GM12878 (cell line): ENCODE measurements around the gene GPR107. TPM values are rescaled to one million over a fixed set of nuclear protein-coding genes. Genes with fewer than 3 reads are reported as not detected.

ENCODE experiments used
- ATAC-seq: fragments of 200-7000 bp; cut with Tn5 transposase; 3 replicates; pipeline ENCODE4 v1.9.1; 2020; ENCODE audit warnings: mild to moderate bottlenecking, moderate library complexity
- BruUV-seq: library from RNA; stranded (reverse); fragments of 400-500 nt; replicated peaks from 2 replicates; lab custom pipeline; 2021; lab: Mats Ljungman, UMichigan
- CTCF ChIA-PET: fragments of 300-600 bp; sonication (Branson Sonifier 250); formaldehyde crosslinking; extraction: SDS; loops from one replicate; lab custom pipeline; 2021; ENCODE audit warnings: inconsistent platforms; lab: Yijun Ruan, JAX
- POLR2A ChIA-PET: fragments of 350-600 bp; formaldehyde crosslinking; extraction: SDS; loops from one replicate; lab custom pipeline; 2021; ENCODE audit warnings: inconsistent platforms; lab: Charles Lee
- RAD21 ChIA-PET: fragments of 300-600 bp; sonication (Branson Sonifier 250); formaldehyde crosslinking; loops from one replicate; lab custom pipeline; 2023; ENCODE audit warnings: antibody characterized with exemption; ENCODE audit not compliant: unreplicated experiment; lab: Charles Lee
- SMC1A ChIA-PET: fragments of 300-600 bp; sonication (Branson Sonifier 250); formaldehyde crosslinking; loops from one replicate; lab custom pipeline; 2023; ENCODE audit not compliant: unreplicated experiment, uncharacterized antibody; lab: Charles Lee
- DNase-seq: peaks from one replicate; pipeline ENCODE4 v3.0.0-alpha.2; 2011; ENCODE audit warnings: low read depth, low spot score
- FAIRE-seq: peaks from 3 replicates; lab custom pipeline; 2011; peaks lifted over from hg19 to GRCh38; lab: Jason Lieb, UNC
- H2AFZ ChIP-seq: 2 replicates; pipeline ENCODE4 v1.6.0; 2011; ENCODE audit warnings: low read depth, low read length, control low read depth; ENCODE audit not compliant: control insufficient read depth
- H3K27ac ChIP-seq: 2 replicates; pipeline ENCODE4 v1.5.1; 2011; ENCODE audit warnings: control low read depth; ENCODE audit not compliant: control insufficient read depth, insufficient read depth
- H3K27me3 ChIP-seq, 2 experiments: replicated peaks in 1 of 2; 2 replicates each; pipeline versions ENCODE4 v1.6.0 to v1.6.1; 2011; ENCODE audit warnings: low read length in 1 of 2; ENCODE audit not compliant: control insufficient read depth in 2 of 2, insufficient read depth in 2 of 2
- H3K36me3 ChIP-seq, 2 experiments: 2 replicates each; pipeline ENCODE4 v1.5.1; 2011; ENCODE audit warnings: low read length in 1 of 2; ENCODE audit not compliant: control insufficient read depth in 2 of 2, insufficient read depth in 2 of 2
- H3K4me1 ChIP-seq: 2 replicates; pipeline ENCODE4 v1.6.1; 2011; ENCODE audit warnings: mild to moderate bottlenecking, low read length, moderate library complexity, mixed read lengths; ENCODE audit not compliant: control insufficient read depth, insufficient read depth
- H3K4me2 ChIP-seq: 2 replicates; pipeline ENCODE4 v1.6.0; 2011; ENCODE audit warnings: control low read depth; ENCODE audit not compliant: control insufficient read depth, insufficient read depth
- H3K4me3 ChIP-seq: fragments of 200-600 bp; sonication (generic); 2 replicates; pipeline ENCODE4 v1.5.1; 2016
- H3K79me2 ChIP-seq: 2 replicates; pipeline ENCODE4 v1.6.0; 2011; ENCODE audit warnings: low read length; ENCODE audit not compliant: control insufficient read depth, insufficient read depth
- H3K9ac ChIP-seq: 2 replicates; pipeline ENCODE4 v1.8.0; 2011; ENCODE audit warnings: low read length, control low read depth, mixed read lengths; ENCODE audit not compliant: control insufficient read depth, insufficient read depth
- H3K9me3 ChIP-seq: replicated peaks from 3 replicates; pipeline ENCODE4 v1.5.1; 2011; ENCODE audit warnings: mild to moderate bottlenecking, low read length; ENCODE audit not compliant: control insufficient read depth, insufficient read depth
- H4K20me1 ChIP-seq: 2 replicates; pipeline ENCODE4 v1.6.0; 2011; ENCODE audit not compliant: control insufficient read depth, insufficient read depth
- ASH2L ChIP-seq: fragments of 300-600, 200-600 bp; sonication (generic); IDR thresholded peaks from 2 replicates; pipeline ENCODE4 v1.6.1; 2017; ENCODE audit warnings: low read depth, mild to moderate bottlenecking, borderline replicate concordance
- BCL3 ChIP-seq: IDR thresholded peaks from 2 replicates; pipeline ENCODE4 v1.6.1; 2011; ENCODE audit warnings: borderline replicate concordance, low read depth, mild to moderate bottlenecking, moderate library complexity, low read length; ENCODE audit not compliant: insufficient read depth, poor library complexity, severe bottlenecking
- E2F4 ChIP-seq: IDR thresholded peaks from 2 replicates; pipeline ENCODE4 v1.6.1; 2012; ENCODE audit warnings: low read depth, low read length, improper control_type of control experiment
- EGR1 ChIP-seq, 2 experiments: IDR thresholded peaks; 1 replicate in 1 of 2; 2 replicates in 1 of 2; pipeline ENCODE4 v1.6.1; 2011 to 2012; ENCODE audit warnings: low read depth in 2 of 2, low read length in 2 of 2, borderline replicate concordance in 1 of 2, mild to moderate bottlenecking in 1 of 2, moderate library complexity in 1 of 2
- EZH2 ChIP-seq: IDR thresholded peaks from 2 replicates; pipeline ENCODE4 v1.6.1; 2012; ENCODE audit warnings: low read depth, mild to moderate bottlenecking, control low read depth, inconsistent platforms, low read length, borderline replicate concordance; ENCODE audit not compliant: control insufficient read depth
- POLR2A ChIP-seq: IDR thresholded peaks from 2 replicates; pipeline ENCODE4 v1.6.1; 2011; ENCODE audit warnings: low read depth, mild to moderate bottlenecking, low read length
- POLR2AphosphoS5 ChIP-seq: IDR thresholded peaks from 2 replicates; pipeline ENCODE4 v1.6.1; 2011; ENCODE audit warnings: mild to moderate bottlenecking, low read length, inconsistent platforms
- RFX5 ChIP-seq: IDR thresholded peaks from 2 replicates; pipeline ENCODE4 v1.6.1; 2011; ENCODE audit warnings: low read depth, low read length, improper control_type of control experiment
- RUNX3 ChIP-seq: IDR thresholded peaks from 2 replicates; pipeline ENCODE4 v1.6.1; 2012; ENCODE audit warnings: low read length, inconsistent platforms
- SMAD1 ChIP-seq: fragments of 450-650 bp; IDR thresholded peaks from 2 replicates; pipeline ENCODE4 v1.6.1; 2018; ENCODE audit warnings: mild to moderate bottlenecking, low read depth; ENCODE audit not compliant: partially characterized antibody
- SP1 ChIP-seq: IDR thresholded peaks from one replicate; pipeline ENCODE4 v1.6.1; 2011; ENCODE audit warnings: low read depth, low read length
- SUPT20H ChIP-seq: IDR thresholded peaks from 2 replicates; pipeline ENCODE4 v1.6.1; 2011; ENCODE audit warnings: low read depth, mild to moderate bottlenecking, low read length, moderate library complexity, borderline replicate concordance; ENCODE audit not compliant: control insufficient read depth
- ZNF24 ChIP-seq: fragments of 450-650 bp; IDR thresholded peaks from 2 replicates; pipeline ENCODE4 v1.6.1; 2017; ENCODE audit warnings: antibody characterized with exemption, mild to moderate bottlenecking
- ZSCAN29 ChIP-seq: fragments of 450-650 bp; IDR thresholded peaks from 2 replicates; pipeline ENCODE4 v1.6.1; 2017; ENCODE audit warnings: mild to moderate bottlenecking, moderate library complexity
- ZZZ3 ChIP-seq: IDR thresholded peaks from 2 replicates; pipeline ENCODE4 v1.6.1; 2011; ENCODE audit warnings: low read depth; ENCODE audit not compliant: control insufficient read depth, insufficient read length
- WGBS: methylation state at CpG from one replicate; pipeline ENCODE4 v1.1.6; 2016; ENCODE audit warnings: low lambda C conversion rate; ENCODE audit not compliant: insufficient replicate concordance, insufficient coverage; ENCODE audit errors: missing lambda C conversion rate; 5-methylcytosine and 5-hydroxymethylcytosine counted together
- in situ Hi-C: fragments of 300-500 bp; cut with MboI; formaldehyde crosslinking; loops from 9 replicates; pipeline ENCODE4 v1.14.3; 2018; ENCODE audit warnings: mixed read lengths
- intact Hi-C: fragments of 100-400 bp; cut with micrococcal nuclease; formaldehyde crosslinking; loops from one replicate; pipeline ENCODE4 v1.14.2; 2022; ENCODE audit not compliant: unreplicated experiment
- polyA plus RNA-seq, 11 experiments: library from polyadenylated mRNA; depleted of rRNA in 4 of 11; unstranded in 6 of 11; stranded (reverse) in 5 of 11; fragments of >200 nt; fragmentation: Nextera tagmentation in 4 of 11; fragmentation: Illumina TruSeq in 1 of 11; extraction: Ambion mirVana in 4 of 11; extraction: Trizol in 1 of 11; gene quantifications; 1 replicate in 1 of 11; 2 replicates in 10 of 11; pipeline versions ENCODE4 v1.2.1 to v1.2.3, GENCODE V29; 2011 to 2016; ENCODE audit warnings: inconsistent platforms in 2 of 11, missing spikeins in 2 of 11, low read depth in 1 of 11
- total RNA-seq, 4 experiments: library from RNA; depleted of rRNA in 3 of 4; stranded (reverse); fragments of >200 nt in 3 of 4; fragmentation: Illumina TruSeq in 1 of 4; extraction: Trizol in 1 of 4; gene quantifications; 2 replicates each; pipeline versions ENCODE4 v1.2.1 to v1.2.3, GENCODE V29; 2013 to 2021
- TF ChIP-seq, protein P1 (sequence below): IDR thresholded peaks from 2 replicates; pipeline ENCODE4 v1.6.1; 2012; ENCODE audit warnings: low read length, inconsistent platforms
- TF ChIP-seq, protein P2 (sequence below): fragments of 450-650 bp; IDR thresholded peaks from 2 replicates; pipeline ENCODE4 v1.6.1; 2016; ENCODE audit warnings: mild to moderate bottlenecking

GPR107 gene
- total and polyA plus RNA-seq, 10 of the 15 experiments (the other 5 are each of a cell fraction or from before 2014, with no cell fraction given) = 2.7 to 21.4 (median 10.6) TPM

DNA sequence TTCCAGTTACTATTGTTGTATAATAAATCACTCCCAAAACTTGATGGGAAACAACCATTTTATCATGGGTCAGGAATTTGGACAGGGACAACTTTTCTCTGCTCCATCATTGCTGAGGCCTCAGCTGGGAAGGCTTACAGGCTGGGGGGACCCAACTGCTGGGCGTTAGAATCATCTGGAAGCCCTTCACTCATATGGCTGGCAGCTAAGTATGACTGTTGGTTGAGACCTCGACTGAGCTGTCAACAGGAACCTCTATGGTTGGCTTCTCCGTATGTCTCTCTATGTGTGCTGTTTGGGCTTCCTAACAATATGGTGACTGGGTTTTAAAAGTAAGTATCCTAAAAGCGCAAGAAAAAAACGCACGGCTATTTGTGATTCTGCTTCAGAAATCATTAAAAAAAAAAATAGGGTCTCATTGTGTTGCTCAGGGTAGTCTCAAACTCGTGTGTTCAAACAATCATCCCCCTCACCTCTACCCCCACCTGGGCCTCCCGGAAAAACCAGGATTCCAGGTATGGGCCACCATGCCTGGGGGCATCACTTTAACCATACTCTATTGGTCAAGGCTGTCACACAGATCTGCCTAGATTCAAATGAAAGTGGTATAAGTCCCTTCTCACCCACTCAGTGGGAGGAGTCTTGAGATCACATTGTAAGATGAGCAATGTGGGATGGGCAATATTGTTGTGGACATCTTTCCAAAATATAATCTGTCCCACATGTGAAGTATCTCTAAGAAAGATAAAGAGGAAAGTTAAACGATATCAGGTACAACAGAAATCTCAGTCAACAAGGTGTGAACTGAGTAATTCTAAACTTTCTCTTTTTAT, 26.0 kb upstream of the GPR107 start:
- Histone ChIP-seq H3K4me3 (peak overlapping the region; percentile 46; the same call in 1 of the 2 replicates), H3K4me1 (peaks cover 88% of the 10 kb centered on the region), H2AFZ (no peak overlapping the region), H3K27me3 (no peaks in the 10 kb centered on the region), H4K20me1 (peaks cover 5% of the 10 kb centered on the region), H3K79me2 (peaks cover 98% of the 10 kb centered on the region), H3K9ac (peak overlapping the region; percentile 77), H3K27ac (peak overlapping the region; percentile 83), H3K36me3 (peaks cover 4 to 27% of the 10 kb centered on the region in 2 experiments; a peak in 2 of 4 replicates), H3K9me3 (no peaks in the 10 kb centered on the region), H3K4me2 (peak overlapping the region; percentile 91)
- CTCF ChIA-PET = interaction anchor here (0.8 to 5.1 kb wide), 6 partner anchors 9 to 95 kb away, joined by 3 to 20 read pairs (median 4); no protein-coding TSS in a partner anchor
- SMC1A ChIA-PET = interaction anchor here (1.0 to 28.7 kb wide), 16 partner anchors 8 to 142 kb away, joined by 3 to 763 read pairs (median 6); no protein-coding TSS in a partner anchor
- ATAC-seq (peak; percentile 20), FAIRE-seq (no peak), DNase-seq (no peak)
- POLR2A ChIA-PET = interaction anchor here (0.6 to 14.0 kb wide), 11 partner anchors 10 to 142 kb away, joined by 3 to 220 read pairs (median 7); partner anchors contain the start of gene FNBP1
- in situ Hi-C loops (loop anchor here (25.0 kb wide), 1 partner anchor 1685 kb away; no protein-coding TSS in a partner anchor), intact Hi-C loops (no loop called here)
- TSS peak; percentile 2 for BruUV-seq
- RAD21 ChIA-PET = interaction anchor here (0.7 to 17.1 kb wide), 12 partner anchors 10 to 141 kb away, joined by 3 to 418 read pairs (median 8); partner anchors contain the start of gene FNBP1
- 39% methylated on average over 9 of the region's 9 CpGs for WGBS
- no peak for TF ChIP-seq EZH2
- no peak for TF ChIP-seq ZNF24
- TF ChIP-seq BCL3 = no peak
- TF ChIP-seq, protein P1, sequence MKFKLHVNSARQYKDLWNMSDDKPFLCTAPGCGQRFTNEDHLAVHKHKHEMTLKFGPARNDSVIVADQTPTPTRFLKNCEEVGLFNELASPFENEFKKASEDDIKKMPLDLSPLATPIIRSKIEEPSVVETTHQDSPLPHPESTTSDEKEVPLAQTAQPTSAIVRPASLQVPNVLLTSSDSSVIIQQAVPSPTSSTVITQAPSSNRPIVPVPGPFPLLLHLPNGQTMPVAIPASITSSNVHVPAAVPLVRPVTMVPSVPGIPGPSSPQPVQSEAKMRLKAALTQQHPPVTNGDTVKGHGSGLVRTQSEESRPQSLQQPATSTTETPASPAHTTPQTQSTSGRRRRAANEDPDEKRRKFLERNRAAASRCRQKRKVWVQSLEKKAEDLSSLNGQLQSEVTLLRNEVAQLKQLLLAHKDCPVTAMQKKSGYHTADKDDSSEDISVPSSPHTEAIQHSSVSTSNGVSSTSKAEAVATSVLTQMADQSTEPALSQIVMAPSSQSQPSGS = 0 out of 2 replicates have a peak, but pooled peaks have one; percentile 41
- no peak for TF ChIP-seq EGR1 (IDR thresholded peaks at IDR 0.05; ENCODE audit: borderline replicate concordance in 1 of 2, low read depth in 2 of 2, low read length in 2 of 2)
- TF ChIP-seq ZZZ3 = no peak
- TF ChIP-seq, protein P2, sequence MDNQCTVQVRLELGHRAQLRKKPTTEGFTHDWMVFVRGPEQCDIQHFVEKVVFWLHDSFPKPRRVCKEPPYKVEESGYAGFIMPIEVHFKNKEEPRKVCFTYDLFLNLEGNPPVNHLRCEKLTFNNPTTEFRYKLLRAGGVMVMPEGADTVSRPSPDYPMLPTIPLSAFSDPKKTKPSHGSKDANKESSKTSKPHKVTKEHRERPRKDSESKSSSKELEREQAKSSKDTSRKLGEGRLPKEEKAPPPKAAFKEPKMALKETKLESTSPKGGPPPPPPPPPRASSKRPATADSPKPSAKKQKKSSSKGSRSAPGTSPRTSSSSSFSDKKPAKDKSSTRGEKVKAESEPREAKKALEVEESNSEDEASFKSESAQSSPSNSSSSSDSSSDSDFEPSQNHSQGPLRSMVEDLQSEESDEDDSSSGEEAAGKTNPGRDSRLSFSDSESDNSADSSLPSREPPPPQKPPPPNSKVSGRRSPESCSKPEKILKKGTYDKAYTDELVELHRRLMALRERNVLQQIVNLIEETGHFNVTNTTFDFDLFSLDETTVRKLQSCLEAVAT = peak; percentile 63; the same call in 1 of the 2 replicates
- peak; percentile 66; the same call in 1 of the 2 replicates for TF ChIP-seq POLR2AphosphoS5
- TF ChIP-seq RFX5 = no peak
- no peak for TF ChIP-seq ASH2L
- no peak for TF ChIP-seq SP1
- TF ChIP-seq POLR2A = peak; percentile 45; the same call in 1 of the 2 replicates
- TF ChIP-seq SUPT20H = no peak
- no peak for TF ChIP-seq E2F4
- TF ChIP-seq RUNX3 = 0 out of 2 replicates have a peak, but pooled peaks have one; percentile 24
- TF ChIP-seq SMAD1 = peak; percentile 15
- TF ChIP-seq ZSCAN29 = no peak
